ENCODE data around the gene ADGRE1.
A peak's percentile ranks its signal among the peaks of the same experiment; 100 is the strongest.

ADGRE1 gene

GRCh38 chr19:6888967-6889366, 1.6 kb downstream of the ADGRE1 start:
- ChIA-PET CTCF (interaction anchor here (0.6 kb wide), 1 partner anchor 8 kb away, joined by 3 read pairs; no protein-coding TSS in a partner anchor), POLR2A (no interaction called here)
- TF ChIP-seq CTBP1 (IDR thresholded peaks at IDR 0.05; ENCODE audit: borderline replicate concordance) (peak; percentile 70; the same call in 1 of the 2 replicates), L3MBTL2 (conservative IDR thresholded peaks at IDR 0.05) (no peak)
- DNase-seq (ENCODE audit: extremely low spot score), result no peak

GRCh38 chr19:6890401-6890913, 3.1 kb downstream of the ADGRE1 start:
- DNase-seq (ENCODE audit: extremely low spot score), result no peak
- TF ChIP-seq FOXK2 (IDR thresholded peaks at IDR 0.05), result no peak
- no peak for TF ChIP-seq HDGF (IDR thresholded peaks at IDR 0.05; ENCODE audit: borderline replicate concordance)
- TF ChIP-seq BHLHE40 (IDR thresholded peaks at IDR 0.05; ENCODE audit: borderline replicate concordance), result no peak
- no peak for TF ChIP-seq ARNT (IDR thresholded peaks at IDR 0.05)
- no peak for TF ChIP-seq FOXM1 (IDR thresholded peaks at IDR 0.05; ENCODE audit: borderline replicate concordance)
- no peak for TF ChIP-seq ELF4 (IDR thresholded peaks at IDR 0.05)
- no peak for TF ChIP-seq TARDBP (IDR thresholded peaks at IDR 0.05)
- no peak for TF ChIP-seq SP1 (IDR thresholded peaks at IDR 0.05)
- TF ChIP-seq SUZ12 (IDR thresholded peaks at IDR 0.05), result no peak
- no peak for TF ChIP-seq NFRKB (IDR thresholded peaks at IDR 0.05)
- no peak for TF ChIP-seq CTBP1 (IDR thresholded peaks at IDR 0.05; ENCODE audit: borderline replicate concordance)
- TF ChIP-seq ZNF384 (IDR thresholded peaks at IDR 0.05), result no peak
- no peak for TF ChIP-seq L3MBTL2 (conservative IDR thresholded peaks at IDR 0.05)
- no peak for TF ChIP-seq FOXA1 (IDR thresholded peaks at IDR 0.05)
- TF ChIP-seq PKNOX1 (IDR thresholded peaks at IDR 0.05), result no peak
- no peak for TF ChIP-seq LEF1 (IDR thresholded peaks at IDR 0.05; ENCODE audit: borderline replicate concordance)
- ChIA-PET CTCF (no interaction called here), POLR2A (no interaction called here)

- ChIA-PET POLR2A (no interaction called here), CTCF (no interaction called here)
- TF ChIP-seq PKNOX1 (IDR thresholded peaks at IDR 0.05) (no peak), SUZ12 (IDR thresholded peaks at IDR 0.05) (no peak), FOXK2 (IDR thresholded peaks at IDR 0.05) (no peak), CTBP1 (IDR thresholded peaks at IDR 0.05; ENCODE audit: borderline replicate concordance) (no peak), LEF1 (IDR thresholded peaks at IDR 0.05; ENCODE audit: borderline replicate concordance) (no peak), FOXA1 (IDR thresholded peaks at IDR 0.05) (no peak), FOXM1 (IDR thresholded peaks at IDR 0.05; ENCODE audit: borderline replicate concordance) (no peak)
- no peak for DNase-seq (ENCODE audit: extremely low spot score)
Measured at GRCh38 chr19:6890938-6891337, 3.6 kb downstream of the ADGRE1 start.

- no peak for DNase-seq (ENCODE audit: extremely low spot score)
- CTCF ChIA-PET, result no interaction called here
- no peak for TF ChIP-seq ELF4 (IDR thresholded peaks at IDR 0.05)
- TF ChIP-seq CTBP1 (IDR thresholded peaks at IDR 0.05; ENCODE audit: borderline replicate concordance), result no peak
- TF ChIP-seq ARNT (IDR thresholded peaks at IDR 0.05), result no peak
- TF ChIP-seq LEF1 (IDR thresholded peaks at IDR 0.05; ENCODE audit: borderline replicate concordance), result no peak
- no peak for TF ChIP-seq SUZ12 (IDR thresholded peaks at IDR 0.05)
- POLR2A ChIA-PET, result no interaction called here
Measured at GRCh38 chr19:6891761-6892385, 4.5 kb downstream of the ADGRE1 start.

- CTCF ChIA-PET, result no interaction called here
- POLR2A ChIA-PET, result no interaction called here
- DNase-seq (ENCODE audit: extremely low spot score), result no peak
- TF ChIP-seq LEF1 (IDR thresholded peaks at IDR 0.05; ENCODE audit: borderline replicate concordance) (no peak), FOXA1 (IDR thresholded peaks at IDR 0.05) (no peak), HDGF (IDR thresholded peaks at IDR 0.05; ENCODE audit: borderline replicate concordance) (no peak), SP1 (IDR thresholded peaks at IDR 0.05) (no peak), FOXM1 (IDR thresholded peaks at IDR 0.05; ENCODE audit: borderline replicate concordance) (no peak), ARNT (IDR thresholded peaks at IDR 0.05) (no peak), BHLHE40 (IDR thresholded peaks at IDR 0.05; ENCODE audit: borderline replicate concordance) (no peak), TARDBP (IDR thresholded peaks at IDR 0.05) (no peak), FOXK2 (IDR thresholded peaks at IDR 0.05) (no peak)
Measured at GRCh38 chr19:6894313-6894712, 6.9 kb downstream of the ADGRE1 start.

- no peak for DNase-seq (ENCODE audit: extremely low spot score)
- ChIA-PET CTCF (no interaction called here), POLR2A (no interaction called here)
- TF ChIP-seq ARNT (IDR thresholded peaks at IDR 0.05) (no peak), TARDBP (IDR thresholded peaks at IDR 0.05) (no peak), SP1 (IDR thresholded peaks at IDR 0.05) (no peak), ZNF384 (IDR thresholded peaks at IDR 0.05) (no peak), NFRKB (IDR thresholded peaks at IDR 0.05) (no peak), FOXM1 (IDR thresholded peaks at IDR 0.05; ENCODE audit: borderline replicate concordance) (no peak), FOXA1 (IDR thresholded peaks at IDR 0.05) (no peak), CTBP1 (IDR thresholded peaks at IDR 0.05; ENCODE audit: borderline replicate concordance) (no peak)
Measured at GRCh38 chr19:6903446-6903845, 16.1 kb downstream of the ADGRE1 start.

GRCh38 chr19:6906559-6907060, 19.2 kb downstream of the ADGRE1 start:
- ChIA-PET POLR2A (no interaction called here), CTCF (no interaction called here)
- no peak for TF ChIP-seq NFRKB (IDR thresholded peaks at IDR 0.05)
- TF ChIP-seq FOXA1 (IDR thresholded peaks at IDR 0.05), result no peak
- no peak for TF ChIP-seq LEF1 (IDR thresholded peaks at IDR 0.05; ENCODE audit: borderline replicate concordance)
- no peak for TF ChIP-seq ZNF384 (IDR thresholded peaks at IDR 0.05)
- TF ChIP-seq BHLHE40 (IDR thresholded peaks at IDR 0.05; ENCODE audit: borderline replicate concordance), result no peak
- no peak for TF ChIP-seq SP1 (IDR thresholded peaks at IDR 0.05)
- no peak for TF ChIP-seq FOXM1 (IDR thresholded peaks at IDR 0.05; ENCODE audit: borderline replicate concordance)
- TF ChIP-seq HDGF (IDR thresholded peaks at IDR 0.05; ENCODE audit: borderline replicate concordance), result no peak
- TF ChIP-seq ARNT (IDR thresholded peaks at IDR 0.05), result no peak
- TF ChIP-seq FOXK2 (IDR thresholded peaks at IDR 0.05), result no peak
- TF ChIP-seq SUZ12 (IDR thresholded peaks at IDR 0.05), result no peak
- TF ChIP-seq L3MBTL2 (conservative IDR thresholded peaks at IDR 0.05), result no peak
- TF ChIP-seq CTBP1 (IDR thresholded peaks at IDR 0.05; ENCODE audit: borderline replicate concordance), result no peak
- TF ChIP-seq TARDBP (IDR thresholded peaks at IDR 0.05), result no peak
- no peak for TF ChIP-seq ELF4 (IDR thresholded peaks at IDR 0.05)
- TF ChIP-seq PKNOX1 (IDR thresholded peaks at IDR 0.05), result no peak
- DNase-seq (ENCODE audit: extremely low spot score), result no peak

Data from HEK293T (cell line).